Endothelial cell of hepatic sinusoid (primary cell): Measurements from ENCODE around the gene ZBTB40.

Source experiments
- in situ Hi-C: cut with HindIII; loops from 2 replicates; pipeline ENCODE4 v1.10.0; 2017; ENCODE audit warnings: low sequenced_read_pairs

The ZBTB40 gene

DNA sequence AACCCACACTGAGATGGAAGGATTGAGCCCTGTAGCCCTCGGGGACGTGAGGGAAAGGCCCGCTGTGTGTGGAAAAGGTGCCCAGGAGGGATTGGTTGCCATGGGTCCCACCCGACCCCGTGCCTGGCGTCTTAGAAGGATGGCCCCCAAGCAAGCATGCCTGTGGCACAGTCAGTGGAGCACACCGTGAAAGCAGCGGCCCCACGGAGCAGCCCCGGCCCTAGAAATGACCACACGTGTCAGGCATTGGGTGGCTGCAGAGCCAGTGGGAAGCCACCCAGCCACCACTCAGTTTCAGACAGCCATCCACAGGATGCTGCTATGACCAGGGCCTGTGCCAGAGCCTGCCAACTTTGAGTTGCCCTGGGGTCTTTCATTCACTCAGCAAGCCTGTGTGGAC lies 98.4 kb downstream of the ZBTB40 start:
- in situ Hi-C loops, result no loop called here

DNA sequence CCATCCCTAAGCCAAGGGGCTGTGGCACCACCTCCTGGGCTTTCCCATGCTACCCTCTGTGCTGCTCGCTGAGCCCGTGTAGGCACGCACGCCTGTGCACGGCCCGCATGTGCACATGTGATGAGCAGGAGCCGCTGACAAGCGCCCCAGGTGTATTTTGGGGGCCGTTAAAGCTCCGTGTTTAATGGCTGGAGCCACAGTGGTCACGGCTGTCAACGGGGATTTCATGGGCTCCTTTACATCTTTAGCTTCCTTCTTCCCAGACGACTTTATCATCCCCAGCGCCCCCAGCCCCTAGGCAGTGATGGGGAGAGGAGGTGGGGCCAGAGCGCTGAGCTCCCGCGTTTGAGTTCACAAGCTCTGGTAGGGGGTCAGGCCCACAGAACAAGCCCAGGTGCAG lies 99.9 kb downstream of the ZBTB40 start:
- in situ Hi-C loops, result no loop called here

GRCh38 chr1:22552021-22552420 lies 100.4 kb downstream of the ZBTB40 start:
- in situ Hi-C loops, result no loop called here

- in situ Hi-C loops, result no loop called here
These were observed 101.6 kb downstream of the ZBTB40 start for GRCh38 chr1:22553104-22553880.

- in situ Hi-C loops, result no loop called here
These were observed 102.4 kb downstream of the ZBTB40 start for GRCh38 chr1:22553991-22554522.

DNA sequence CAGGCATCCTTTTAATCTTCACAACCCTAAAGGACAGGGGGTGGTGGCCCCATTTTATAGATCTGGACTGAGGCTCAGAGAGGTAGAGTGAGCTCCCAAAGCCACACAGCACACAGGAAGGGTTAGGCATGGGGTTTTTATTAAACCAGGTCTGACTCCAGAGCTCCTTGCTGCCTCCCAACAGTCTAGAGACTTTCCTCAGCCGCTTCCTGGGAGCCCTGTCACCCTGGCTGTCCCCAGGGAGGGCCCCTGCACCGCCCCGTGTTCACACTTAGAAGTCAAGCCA lies 103.7 kb downstream of the ZBTB40 start:
- in situ Hi-C loops, result no loop called here

- in situ Hi-C loops, result no loop called here
These were observed 104.9 kb downstream of the ZBTB40 start for GRCh38 chr1:22556391-22557104.

DNA sequence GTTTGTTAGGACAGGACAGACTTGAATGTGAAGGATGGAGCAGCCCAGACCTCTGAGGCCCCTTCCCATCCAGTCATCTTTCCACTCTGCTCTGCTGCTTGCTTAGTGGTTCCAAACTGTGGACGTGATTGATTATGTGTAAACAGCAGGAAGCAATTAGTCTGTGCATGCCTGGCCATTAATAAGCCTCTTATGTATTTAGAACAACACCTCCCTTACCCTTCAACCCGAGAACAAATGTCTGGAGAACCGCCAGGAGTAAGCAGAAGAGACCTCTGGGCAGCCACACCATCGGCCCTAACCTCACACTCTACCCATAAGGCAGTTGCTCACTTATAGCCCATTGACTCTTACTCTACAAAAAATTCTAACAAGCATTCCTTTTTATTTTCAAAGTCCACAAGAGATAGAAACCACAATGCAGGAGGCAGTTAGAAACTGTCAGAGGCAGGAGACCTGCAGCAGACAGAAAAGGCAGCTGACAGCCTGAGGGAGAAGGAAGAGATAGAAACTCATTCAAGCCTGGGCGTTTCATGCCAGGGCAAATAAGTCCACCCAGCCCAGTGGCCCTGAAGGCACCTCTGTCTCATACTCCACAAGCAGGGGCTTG lies 105.8 kb downstream of the ZBTB40 start:
- in situ Hi-C loops, result no loop called here

GRCh38 chr1:22562584-22563583 lies 111.2 kb downstream of the ZBTB40 start, which contains the start of gene EPHA8:
EPHA8 (plus strand) TSS chr1:22563489; CDS start chr1:22563636, 147 bp downstream.
- in situ Hi-C loops, result no loop called here

GRCh38 chr1:22563671-22564602 lies 112.3 kb downstream of the ZBTB40 start:
- in situ Hi-C loops, result no loop called here

DNA sequence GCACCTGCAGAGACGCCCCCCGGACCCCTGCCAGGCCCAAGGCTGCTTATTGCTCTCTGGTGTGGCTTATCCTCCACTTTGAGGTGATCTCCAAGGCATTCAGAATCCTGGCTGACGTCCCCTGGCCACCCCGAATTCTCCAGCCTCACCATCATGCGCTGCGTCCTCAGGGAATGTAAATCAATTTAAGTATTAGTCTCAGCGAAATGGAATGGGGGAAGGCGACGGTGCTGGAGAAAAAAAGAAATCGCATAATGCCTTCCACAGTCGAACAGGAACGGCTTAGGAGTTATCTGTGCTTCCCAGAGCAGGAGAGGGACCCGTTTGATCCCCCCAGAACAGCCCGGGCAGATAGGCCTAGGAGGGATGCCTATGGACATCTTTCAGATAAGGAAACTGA lies 114.5 kb downstream of the ZBTB40 start:
- in situ Hi-C loops, result no loop called here

- in situ Hi-C loops, result no loop called here
These were observed 115.5 kb downstream of the ZBTB40 start for GRCh38 chr1:22567197-22567596.

- in situ Hi-C loops, result no loop called here
These were observed 116.3 kb downstream of the ZBTB40 start for GRCh38 chr1:22567994-22568393.

GRCh38 chr1:22569269-22569668 lies 117.6 kb downstream of the ZBTB40 start:
- in situ Hi-C loops, result no loop called here

GRCh38 chr1:22570140-22570909 lies 118.7 kb downstream of the ZBTB40 start:
- in situ Hi-C loops, result no loop called here

- in situ Hi-C loops, result no loop called here
These were observed 121.2 kb downstream of the ZBTB40 start for GRCh38 chr1:22572818-22573217.

GRCh38 chr1:22573237-22573636 lies 121.6 kb downstream of the ZBTB40 start:
- in situ Hi-C loops, result no loop called here

GRCh38 chr1:22575532-22576149 lies 124.0 kb downstream of the ZBTB40 start:
- in situ Hi-C loops, result no loop called here
